ENCODE measurements around the gene RFX6. TPM values are rescaled to one million over a fixed set of nuclear protein-coding genes. Genes with fewer than 3 reads are reported as not detected.

The RFX6 gene
- total RNA-seq, 1 experiment from 2014 or later, result not detected

DNA sequence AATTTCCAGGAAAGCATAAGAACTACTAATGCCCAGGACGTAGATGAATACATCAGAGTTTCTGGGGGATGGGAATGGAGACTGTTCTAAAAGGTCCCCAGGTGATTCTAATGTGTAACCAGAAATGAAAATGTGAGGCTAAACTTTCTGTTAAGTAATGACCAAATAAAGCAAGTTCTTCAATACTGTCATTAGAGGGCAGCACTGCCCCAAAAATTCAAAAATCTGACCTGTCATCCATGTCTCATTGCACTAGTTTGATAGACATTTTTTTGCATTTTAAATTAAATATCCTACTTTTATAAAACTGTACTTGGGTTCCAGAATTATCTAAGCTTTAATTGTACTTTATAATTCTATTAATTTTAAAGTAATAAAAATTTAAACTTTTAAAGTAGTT lies 94.9 kb downstream of the RFX6 start:
- Histone ChIP-seq H3K4ac (ENCODE audit: low read depth, low read length) (no peak overlapping the region), H3T11ph (ENCODE audit: low read length) (no peak overlapping the region), H3K9me3 (ENCODE audit: control insufficient read depth, low read depth, low read length) (no peaks in the 10 kb centered on the region), H3K23ac (ENCODE audit: insufficient read length, low read depth, low read length) (no peak overlapping the region), H3K18ac (ENCODE audit: insufficient read length, low read depth, low read length) (no peak overlapping the region), H3K27ac (ENCODE audit: insufficient read length, low read depth, low read length) (no peak overlapping the region), H3K14ac (ENCODE audit: insufficient read depth, low read length) (no peak overlapping the region), H3K79me2 (ENCODE audit: insufficient read depth, low read length) (no peaks in the 10 kb centered on the region), H2BK20ac (ENCODE audit: low read depth, low read length, poor library complexity, severe bottlenecking) (no peak overlapping the region), H2AFZ (ENCODE audit: low read length) (no peak overlapping the region), H4K20me1 (ENCODE audit: control insufficient read depth, insufficient read depth, insufficient read length) (no peaks in the 10 kb centered on the region), H4K8ac (replicated peaks; ENCODE audit: insufficient read length, low read depth, low read length) (no peak overlapping the region), H2BK12ac (ENCODE audit: insufficient read length, low read depth, low read length) (no peak overlapping the region), H3K4me1 (ENCODE audit: insufficient read depth, low read length) (peaks cover 1% of the 10 kb centered on the region; the same call in 1 of the 2 replicates), H3K23me2 (ENCODE audit: insufficient read length, low read depth, low read length, poor library complexity, severe bottlenecking) (no peaks in the 10 kb centered on the region), H2AK5ac (ENCODE audit: insufficient read length, low read length) (no peak overlapping the region), H2BK120ac (ENCODE audit: low read depth, low read length, poor library complexity, severe bottlenecking) (no peak overlapping the region), H3K4me2 (ENCODE audit: insufficient read depth, insufficient read length, low read length) (no peak overlapping the region), H4K91ac (ENCODE audit: insufficient read length, low read depth, low read length) (no peak overlapping the region), H3K56ac (ENCODE audit: insufficient read length, low read depth, low read length) (no peak overlapping the region), H3K27me3 (ENCODE audit: insufficient read depth, low read length) (no peaks in the 10 kb centered on the region), H3K9ac (ENCODE audit: extremely low read depth, insufficient read length, low read length) (no peak overlapping the region), H2BK5ac (ENCODE audit: insufficient read length, low read length) (no peak overlapping the region), H4K5ac (ENCODE audit: insufficient read length, low read depth, low read length) (no peak overlapping the region), H3K79me1 (ENCODE audit: insufficient read depth, low read depth, low read length, poor library complexity, severe bottlenecking) (no peaks in the 10 kb centered on the region), H2BK15ac (ENCODE audit: low read depth, low read length) (no peak overlapping the region)
- peak; percentile 82 for TF ChIP-seq CTCF (conservative IDR thresholded peaks at IDR 0.05)
- H3K36me3 Mint-ChIP-seq (ENCODE audit: insufficient read depth in 1 of 3, low read depth in 3 of 3), result no peaks in the 10 kb centered on the region
- no peak overlapping the region for H3K27ac Mint-ChIP-seq
- DNase-seq, result no peak
- H3K4me1 Mint-ChIP-seq, result no peaks in the 10 kb centered on the region
- WGBS (ENCODE audit: extremely low coverage, insufficient read length, low lambda C conversion rate), result no CpG with 5 or more reads among the region's 1 CpG
- 0 out of 2 replicates have a peak, but pooled peaks cover 2% of the 10 kb centered on the region for H3K27me3 Mint-ChIP-seq (ENCODE audit: low read depth)
- no peak overlapping the region for H3K4me3 Mint-ChIP-seq
- no peaks in the 10 kb centered on the region for H3K9me3 Mint-ChIP-seq

All from H9 (cell line).